ENCODE data around the gene VIPR2.

The VIPR2 gene

DNA sequence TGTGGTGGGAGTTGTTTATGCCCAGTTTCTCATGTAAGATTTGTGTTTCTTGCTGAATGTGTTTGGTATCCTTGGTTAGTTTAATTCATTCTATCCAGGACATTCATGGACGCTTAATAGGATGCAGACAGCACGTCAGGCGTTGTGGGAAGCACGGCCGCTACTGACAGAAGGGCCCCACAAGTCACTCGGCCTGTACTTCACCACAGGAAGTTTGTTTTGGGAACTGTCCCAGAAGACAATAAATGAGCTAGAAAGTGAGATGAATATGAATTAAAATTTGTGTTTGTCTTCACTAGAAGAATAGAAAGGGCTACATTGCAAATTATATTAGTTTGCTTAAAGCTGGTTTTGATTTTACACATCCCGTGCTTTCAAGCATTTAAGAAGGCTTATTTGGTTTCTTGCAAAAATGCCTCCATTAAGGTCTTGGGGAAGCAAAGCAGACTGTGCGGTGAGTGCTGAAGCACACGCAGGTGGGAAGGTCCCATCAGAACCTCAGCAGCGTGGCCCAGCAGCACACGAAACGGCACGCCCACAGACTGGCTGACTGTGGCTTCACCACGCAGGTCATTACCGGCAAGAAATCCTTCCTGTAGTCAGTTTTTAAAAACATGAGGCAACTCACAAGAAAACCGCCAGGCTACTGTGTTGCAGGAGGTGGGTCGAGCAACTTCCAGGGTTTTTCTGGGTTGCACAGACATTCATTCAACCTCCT, 74.1 kb downstream of the VIPR2 start:
- Histone ChIP-seq H3K4ac (ENCODE audit: low read length) (no peak overlapping the region), H3K36me3 (replicated peaks in 1 of 2; ENCODE audit: control insufficient read depth in 2 of 2, insufficient read depth in 2 of 2, low read length in 2 of 2) (no peaks in the 10 kb centered on the region), H2BK5ac (ENCODE audit: low read length) (no peak overlapping the region), H3K4me2 (ENCODE audit: insufficient read depth, low read length, poor library complexity, severe bottlenecking) (no peak overlapping the region), H3K27me3 (ENCODE audit: control insufficient read depth in 3 of 3, insufficient read depth in 3 of 3, low read depth in 1 of 3, low read length in 3 of 3) (peaks cover 0 to 20% (median 0%) of the 10 kb centered on the region in 3 experiments), H3K18ac (ENCODE audit: low read length) (no peak overlapping the region), H3K9ac (ENCODE audit: low read depth, low read length, poor library complexity) (no peak overlapping the region), H4K8ac (ENCODE audit: low read depth, low read length) (no peak overlapping the region), H3K27ac (replicated peaks; ENCODE audit: low read length) (no peak overlapping the region), H3K14ac (ENCODE audit: low read length) (no peak overlapping the region), H2AK5ac (ENCODE audit: low read depth, low read length) (no peak overlapping the region), H4K91ac (ENCODE audit: low read depth, low read length, poor library complexity) (no peak overlapping the region), H3K9me3 (replicated peaks in 1 of 2; ENCODE audit: control insufficient read depth in 2 of 2, insufficient read depth in 1 of 2, low read depth in 1 of 2, low read length in 2 of 2) (peaks cover 0 to 5% of the 10 kb centered on the region in 2 donors), H2BK12ac (ENCODE audit: low read length) (no peak overlapping the region), H3K4me1 (ENCODE audit: control insufficient read depth in 2 of 2, insufficient read depth in 1 of 2, low read depth in 1 of 2, low read length in 2 of 2) (peaks cover 5 to 6% of the 10 kb centered on the region in 2 donors), H2AFZ (ENCODE audit: low read length) (peak overlapping the region; percentile 73), H2BK120ac (ENCODE audit: low read depth, low read length) (no peak overlapping the region), H3K23ac (ENCODE audit: low read depth, low read length, poor library complexity) (no peak overlapping the region), H3K4me3 (ENCODE audit: low read length in 2 of 2) (no peak overlapping the region), H3K79me1 (ENCODE audit: low read depth, low read length) (no peaks in the 10 kb centered on the region), H2BK15ac (ENCODE audit: low read length) (no peak overlapping the region)
- no peak for DNase-seq (ENCODE audit: low spot score)
- no CpG with 5 or more reads among the region's 17 CpGs for WGBS, 2 donors (ENCODE audit: extremely low coverage in 2 of 2, insufficient read length in 2 of 2, insufficient replicate concordance in 1 of 2)

DNA sequence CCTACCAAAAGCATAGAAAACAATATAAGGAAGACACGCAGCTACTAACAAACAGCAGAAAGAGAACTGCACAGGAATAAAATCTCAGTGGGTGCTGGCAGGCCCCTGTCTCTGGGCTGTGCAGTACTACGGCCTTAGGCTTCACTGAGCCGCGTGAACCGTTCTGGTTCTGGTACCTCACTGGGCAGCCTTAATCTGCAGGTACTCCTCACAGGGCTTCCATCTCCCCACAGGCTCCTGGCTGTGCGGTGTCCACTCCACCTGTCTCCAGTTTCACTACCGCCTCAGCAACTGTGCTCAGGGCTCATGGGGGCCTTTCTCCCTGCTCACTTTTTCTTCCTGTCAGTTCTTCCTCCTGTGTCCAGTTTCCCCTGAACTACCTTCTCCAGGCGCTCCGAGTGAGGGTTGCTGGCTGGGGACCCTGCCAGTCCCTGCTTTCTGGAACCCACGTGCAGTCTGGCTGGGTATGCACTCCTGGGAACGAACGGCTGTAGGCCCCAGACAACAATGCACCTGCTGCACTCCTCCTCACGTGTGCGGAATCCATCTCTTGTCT, 75.7 kb downstream of the VIPR2 start:
- Histone ChIP-seq H2BK15ac (ENCODE audit: low read length) (no peak overlapping the region), H3K79me1 (ENCODE audit: low read depth, low read length) (no peaks in the 10 kb centered on the region), H3K14ac (ENCODE audit: low read length) (no peak overlapping the region), H2AFZ (ENCODE audit: low read length) (peak overlapping the region; percentile 58), H2AK5ac (ENCODE audit: low read depth, low read length) (no peak overlapping the region), H3K27me3 (ENCODE audit: control insufficient read depth in 3 of 3, insufficient read depth in 3 of 3, low read depth in 1 of 3, low read length in 3 of 3) (peaks cover 0 to 20% (median 0%) of the 10 kb centered on the region in 3 experiments), H3K4me2 (ENCODE audit: insufficient read depth, low read length, poor library complexity, severe bottlenecking) (no peak overlapping the region), H3K18ac (ENCODE audit: low read length) (no peak overlapping the region), H4K91ac (ENCODE audit: low read depth, low read length, poor library complexity) (no peak overlapping the region), H3K36me3 (replicated peaks in 1 of 2; ENCODE audit: control insufficient read depth in 2 of 2, insufficient read depth in 2 of 2, low read length in 2 of 2) (no peaks in the 10 kb centered on the region), H3K4ac (ENCODE audit: low read length) (no peak overlapping the region), H2BK12ac (ENCODE audit: low read length) (no peak overlapping the region), H4K8ac (ENCODE audit: low read depth, low read length) (no peak overlapping the region), H2BK5ac (ENCODE audit: low read length) (peak overlapping the region; percentile 30), H3K27ac (replicated peaks; ENCODE audit: low read length) (no peak overlapping the region), H3K9ac (ENCODE audit: low read depth, low read length, poor library complexity) (no peak overlapping the region), H3K23ac (ENCODE audit: low read depth, low read length, poor library complexity) (no peak overlapping the region), H3K4me3 (ENCODE audit: low read length in 2 of 2) (no peak overlapping the region), H3K9me3 (replicated peaks in 1 of 2; ENCODE audit: control insufficient read depth in 2 of 2, insufficient read depth in 1 of 2, low read depth in 1 of 2, low read length in 2 of 2) (peaks cover 0 to 5% of the 10 kb centered on the region in 2 donors), H2BK120ac (ENCODE audit: low read depth, low read length) (no peak overlapping the region), H3K4me1 (ENCODE audit: control insufficient read depth in 2 of 2, insufficient read depth in 1 of 2, low read depth in 1 of 2, low read length in 2 of 2) (peaks cover 5 to 6% of the 10 kb centered on the region in 2 donors)
- no peak for DNase-seq (ENCODE audit: low spot score)
- WGBS, 2 donors (ENCODE audit: extremely low coverage in 2 of 2, insufficient read length in 2 of 2, insufficient replicate concordance in 1 of 2) = no CpG with 5 or more reads among the region's 14 CpGs

DNA sequence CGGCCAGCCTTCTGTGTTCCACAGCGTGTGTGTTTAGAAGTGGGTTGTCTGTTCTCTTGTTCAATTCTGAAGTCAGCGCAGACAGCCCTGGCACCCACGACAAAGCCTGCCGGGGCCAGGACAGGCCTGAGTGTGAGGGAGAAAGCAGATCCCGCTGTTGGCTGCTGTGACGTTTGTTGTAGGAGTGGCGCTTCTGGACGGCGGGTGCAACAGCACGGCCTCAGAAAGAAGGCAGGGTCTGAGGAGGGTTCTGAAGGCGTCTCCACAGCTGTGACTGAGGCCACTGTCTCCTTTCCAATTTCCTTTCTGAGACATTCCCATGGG, 76.2 kb downstream of the VIPR2 start:
- DNase-seq (ENCODE audit: low spot score) = no peak
- peaks cover 0 to 5% of the 10 kb centered on the region in 2 donors for H3K9me3 ChIP-seq (replicated peaks in 1 of 2; ENCODE audit: control insufficient read depth in 2 of 2, insufficient read depth in 1 of 2, low read depth in 1 of 2, low read length in 2 of 2)
- no peak overlapping the region for H3K27ac ChIP-seq (replicated peaks; ENCODE audit: low read length)
- H4K8ac ChIP-seq (ENCODE audit: low read depth, low read length) = no peak overlapping the region
- peaks cover 5 to 6% of the 10 kb centered on the region in 2 donors for H3K4me1 ChIP-seq (ENCODE audit: control insufficient read depth in 2 of 2, insufficient read depth in 1 of 2, low read depth in 1 of 2, low read length in 2 of 2)
- H4K91ac ChIP-seq (ENCODE audit: low read depth, low read length, poor library complexity) = no peak overlapping the region
- no peak overlapping the region for H3K9ac ChIP-seq (ENCODE audit: low read depth, low read length, poor library complexity)
- H2BK15ac ChIP-seq (ENCODE audit: low read length) = no peak overlapping the region
- H3K79me1 ChIP-seq (ENCODE audit: low read depth, low read length) = no peaks in the 10 kb centered on the region
- peak overlapping the region; percentile 39 for H3K14ac ChIP-seq (ENCODE audit: low read length)
- H2BK5ac ChIP-seq (ENCODE audit: low read length) = no peak overlapping the region
- H2BK120ac ChIP-seq (ENCODE audit: low read depth, low read length) = no peak overlapping the region
- no peak overlapping the region for H3K4me3 ChIP-seq (ENCODE audit: low read length in 2 of 2)
- H2AFZ ChIP-seq (ENCODE audit: low read length) = peak overlapping the region; percentile 58
- H3K36me3 ChIP-seq (replicated peaks in 1 of 2; ENCODE audit: control insufficient read depth in 2 of 2, insufficient read depth in 2 of 2, low read length in 2 of 2) = no peaks in the 10 kb centered on the region
- H3K23ac ChIP-seq (ENCODE audit: low read depth, low read length, poor library complexity) = no peak overlapping the region
- no peak overlapping the region for H2BK12ac ChIP-seq (ENCODE audit: low read length)
- no peak overlapping the region for H2AK5ac ChIP-seq (ENCODE audit: low read depth, low read length)
- H3K4ac ChIP-seq (ENCODE audit: low read length) = no peak overlapping the region
- H3K4me2 ChIP-seq (ENCODE audit: insufficient read depth, low read length, poor library complexity, severe bottlenecking) = no peak overlapping the region
- WGBS, 2 donors (ENCODE audit: extremely low coverage in 2 of 2, insufficient read length in 2 of 2, insufficient replicate concordance in 1 of 2) = no CpG with 5 or more reads among the region's 12 CpGs
- H3K18ac ChIP-seq (ENCODE audit: low read length) = no peak overlapping the region
- H3K27me3 ChIP-seq (ENCODE audit: control insufficient read depth in 3 of 3, insufficient read depth in 3 of 3, low read depth in 1 of 3, low read length in 3 of 3) = peaks cover 0 to 20% (median 0%) of the 10 kb centered on the region in 3 experiments

DNA sequence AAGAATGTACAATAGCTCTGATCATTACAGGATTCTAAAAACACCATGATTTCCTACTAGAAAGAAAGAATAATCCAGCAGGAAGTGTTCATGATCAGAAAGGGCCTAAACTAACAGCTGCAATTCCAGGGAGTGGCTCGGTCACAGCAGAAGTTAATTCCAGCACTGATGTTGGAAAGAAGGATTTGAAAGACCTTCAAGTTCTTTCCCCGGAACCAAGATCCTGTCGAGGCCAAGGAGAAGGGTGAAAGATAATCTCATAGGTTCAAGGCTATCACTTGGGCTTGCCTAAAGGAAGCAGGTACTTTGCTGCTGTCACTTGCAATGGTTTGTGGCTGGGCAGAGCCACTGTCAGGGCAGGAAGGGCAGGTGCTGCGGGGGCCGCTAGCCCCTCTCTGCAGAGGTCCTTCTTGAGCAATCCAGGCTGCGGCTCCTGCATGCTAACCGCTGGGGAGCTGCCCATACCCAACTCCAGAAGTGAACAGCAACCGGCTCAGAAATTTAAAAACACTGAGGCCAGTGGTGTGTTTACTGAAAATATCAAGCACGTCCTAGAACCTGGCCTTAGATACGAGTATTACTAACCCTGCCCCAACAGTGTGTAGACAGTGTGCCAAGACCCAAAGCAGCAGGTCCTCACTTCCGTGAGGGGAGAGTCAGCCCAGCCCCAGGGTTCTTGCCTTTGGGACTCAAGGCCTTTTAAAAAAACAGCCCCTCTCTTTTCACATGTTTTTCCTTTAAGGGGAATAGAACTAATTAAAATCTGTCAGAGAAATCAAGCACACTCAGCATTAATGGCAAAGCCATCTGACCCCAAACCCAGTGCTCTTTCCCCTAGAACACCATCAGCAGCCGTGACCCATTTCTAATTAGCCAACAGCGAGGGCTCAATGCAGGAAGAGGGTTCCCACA, 76.8 kb downstream of the VIPR2 start:
- H3K9ac ChIP-seq (ENCODE audit: low read depth, low read length, poor library complexity) = no peak overlapping the region
- no peak overlapping the region for H3K4ac ChIP-seq (ENCODE audit: low read length)
- H2BK5ac ChIP-seq (ENCODE audit: low read length) = no peak overlapping the region
- no peak overlapping the region for H3K23ac ChIP-seq (ENCODE audit: low read depth, low read length, poor library complexity)
- H3K4me2 ChIP-seq (ENCODE audit: insufficient read depth, low read length, poor library complexity, severe bottlenecking) = no peak overlapping the region
- peak overlapping the region; percentile 58 for H2AFZ ChIP-seq (ENCODE audit: low read length)
- no peak overlapping the region for H3K4me3 ChIP-seq (ENCODE audit: low read length in 2 of 2)
- H3K27ac ChIP-seq (replicated peaks; ENCODE audit: low read length) = no peak overlapping the region
- no peak overlapping the region for H3K18ac ChIP-seq (ENCODE audit: low read length)
- no peak overlapping the region for H2BK120ac ChIP-seq (ENCODE audit: low read depth, low read length)
- peak overlapping the region; percentile 39 for H3K14ac ChIP-seq (ENCODE audit: low read length)
- no peak overlapping the region for H4K91ac ChIP-seq (ENCODE audit: low read depth, low read length, poor library complexity)
- peaks cover 5 to 6% of the 10 kb centered on the region in 2 donors for H3K4me1 ChIP-seq (ENCODE audit: control insufficient read depth in 2 of 2, insufficient read depth in 1 of 2, low read depth in 1 of 2, low read length in 2 of 2)
- H3K27me3 ChIP-seq (ENCODE audit: control insufficient read depth in 3 of 3, insufficient read depth in 3 of 3, low read depth in 1 of 3, low read length in 3 of 3) = peaks cover 0 to 20% (median 0%) of the 10 kb centered on the region in 3 experiments
- no peaks in the 10 kb centered on the region for H3K79me1 ChIP-seq (ENCODE audit: low read depth, low read length)
- no peak overlapping the region for H4K8ac ChIP-seq (ENCODE audit: low read depth, low read length)
- H2BK15ac ChIP-seq (ENCODE audit: low read length) = no peak overlapping the region
- DNase-seq (ENCODE audit: low spot score) = no peak
- H2BK12ac ChIP-seq (ENCODE audit: low read length) = no peak overlapping the region
- peaks cover 0 to 5% of the 10 kb centered on the region in 2 donors for H3K9me3 ChIP-seq (replicated peaks in 1 of 2; ENCODE audit: control insufficient read depth in 2 of 2, insufficient read depth in 1 of 2, low read depth in 1 of 2, low read length in 2 of 2)
- no peak overlapping the region for H2AK5ac ChIP-seq (ENCODE audit: low read depth, low read length)
- no peaks in the 10 kb centered on the region for H3K36me3 ChIP-seq (replicated peaks in 1 of 2; ENCODE audit: control insufficient read depth in 2 of 2, insufficient read depth in 2 of 2, low read length in 2 of 2)
- WGBS, 2 donors (ENCODE audit: extremely low coverage in 2 of 2, insufficient read length in 2 of 2, insufficient replicate concordance in 1 of 2) = no CpG with 5 or more reads among the region's 13 CpGs
